ENCODE results near the gene AXIN2.

Gene AXIN2, protein sequence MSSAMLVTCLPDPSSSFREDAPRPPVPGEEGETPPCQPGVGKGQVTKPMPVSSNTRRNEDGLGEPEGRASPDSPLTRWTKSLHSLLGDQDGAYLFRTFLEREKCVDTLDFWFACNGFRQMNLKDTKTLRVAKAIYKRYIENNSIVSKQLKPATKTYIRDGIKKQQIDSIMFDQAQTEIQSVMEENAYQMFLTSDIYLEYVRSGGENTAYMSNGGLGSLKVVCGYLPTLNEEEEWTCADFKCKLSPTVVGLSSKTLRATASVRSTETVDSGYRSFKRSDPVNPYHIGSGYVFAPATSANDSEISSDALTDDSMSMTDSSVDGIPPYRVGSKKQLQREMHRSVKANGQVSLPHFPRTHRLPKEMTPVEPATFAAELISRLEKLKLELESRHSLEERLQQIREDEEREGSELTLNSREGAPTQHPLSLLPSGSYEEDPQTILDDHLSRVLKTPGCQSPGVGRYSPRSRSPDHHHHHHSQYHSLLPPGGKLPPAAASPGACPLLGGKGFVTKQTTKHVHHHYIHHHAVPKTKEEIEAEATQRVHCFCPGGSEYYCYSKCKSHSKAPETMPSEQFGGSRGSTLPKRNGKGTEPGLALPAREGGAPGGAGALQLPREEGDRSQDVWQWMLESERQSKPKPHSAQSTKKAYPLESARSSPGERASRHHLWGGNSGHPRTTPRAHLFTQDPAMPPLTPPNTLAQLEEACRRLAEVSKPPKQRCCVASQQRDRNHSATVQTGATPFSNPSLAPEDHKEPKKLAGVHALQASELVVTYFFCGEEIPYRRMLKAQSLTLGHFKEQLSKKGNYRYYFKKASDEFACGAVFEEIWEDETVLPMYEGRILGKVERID

DNA sequence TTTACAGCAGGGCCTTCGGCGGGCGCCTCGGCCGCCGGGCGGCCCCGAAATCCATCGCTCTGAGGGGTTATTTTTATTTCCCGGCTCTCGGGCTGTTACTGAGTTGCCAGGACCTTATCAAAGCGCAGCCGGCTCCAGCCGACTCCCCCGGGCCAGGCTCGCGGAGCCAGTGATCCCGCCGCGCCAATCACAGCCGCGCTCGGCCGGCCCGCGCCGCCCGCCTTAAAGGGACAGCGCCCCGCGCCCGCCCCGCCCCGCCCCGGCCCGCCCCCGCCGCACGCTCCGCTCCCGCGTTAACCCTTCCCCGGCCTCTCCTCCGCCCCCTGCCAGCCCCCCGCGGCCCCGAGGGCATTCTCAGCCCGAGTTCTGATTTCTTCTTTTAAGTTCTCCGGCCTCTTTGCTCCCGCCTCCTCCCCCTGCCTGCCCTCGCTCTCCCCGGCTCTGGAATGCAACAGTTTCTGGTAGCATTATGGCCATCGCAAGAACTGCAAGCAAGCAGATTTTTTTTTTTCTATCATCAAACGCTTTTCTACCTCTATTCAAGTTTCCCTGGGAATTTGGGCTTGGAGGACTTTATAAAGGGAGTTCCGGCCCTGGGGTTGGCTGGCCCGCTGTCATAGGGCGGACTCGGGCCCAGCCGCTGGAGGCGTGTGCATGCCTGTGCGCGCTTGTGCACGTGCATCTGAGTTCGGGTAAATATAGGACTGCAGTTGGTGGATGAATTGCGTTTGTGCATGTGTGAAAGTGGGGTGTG lies at the start of gene AXIN2:
TSS of gene AXIN2 (minus strand) at position 197 of the 754 bp plus-strand sequence. CDS start 3,028 bp downstream, outside the sequence.
- DNase-seq (ENCODE audit: low read depth in 4 of 4, low spot score in 1 of 4) = peak; percentile 59 to 83 (median 70)

DNA sequence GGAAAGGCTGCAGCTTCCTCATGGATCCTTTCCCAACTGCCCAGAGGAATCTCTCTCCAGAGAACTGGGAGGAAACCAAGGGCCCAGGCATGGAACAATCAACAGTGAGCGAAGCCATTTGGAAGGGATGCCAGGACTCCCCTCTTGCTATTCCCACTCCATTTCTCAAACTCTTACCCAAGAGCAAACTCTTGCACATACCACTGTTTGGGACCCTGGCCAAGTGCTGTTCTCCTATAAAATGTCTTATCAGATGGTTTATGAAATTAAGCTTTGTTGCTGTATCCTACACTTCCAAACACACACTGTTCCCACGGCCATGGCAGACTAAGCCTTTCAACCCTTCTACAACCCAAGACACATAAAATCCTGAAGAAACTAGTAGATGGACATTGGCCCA lies 48.3 kb upstream of the AXIN2 start:
- no peak for DNase-seq (ENCODE audit: low read depth in 4 of 4, low spot score in 1 of 4)

DNA sequence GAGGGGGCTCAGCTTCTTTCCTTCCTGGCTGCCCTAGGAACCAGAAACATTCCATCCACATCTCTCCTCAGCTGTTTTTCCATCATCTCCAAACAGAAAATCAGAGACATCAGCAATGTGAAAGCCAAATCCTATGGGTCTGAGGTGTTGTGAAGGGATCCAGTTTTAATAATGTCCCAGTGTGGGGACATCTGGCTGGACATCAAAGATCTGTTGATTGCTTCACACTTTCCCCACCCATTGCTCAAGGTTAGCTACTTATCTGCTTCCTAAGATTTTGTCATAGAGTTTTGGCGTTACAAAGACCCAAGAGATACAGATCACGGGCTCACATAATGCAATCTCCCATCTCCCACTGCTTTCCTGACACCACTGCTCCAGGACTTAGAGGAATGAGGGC lies 47.8 kb upstream of the AXIN2 start:
- DNase-seq (ENCODE audit: low read depth in 4 of 4, low spot score in 1 of 4) = no peak

DNA sequence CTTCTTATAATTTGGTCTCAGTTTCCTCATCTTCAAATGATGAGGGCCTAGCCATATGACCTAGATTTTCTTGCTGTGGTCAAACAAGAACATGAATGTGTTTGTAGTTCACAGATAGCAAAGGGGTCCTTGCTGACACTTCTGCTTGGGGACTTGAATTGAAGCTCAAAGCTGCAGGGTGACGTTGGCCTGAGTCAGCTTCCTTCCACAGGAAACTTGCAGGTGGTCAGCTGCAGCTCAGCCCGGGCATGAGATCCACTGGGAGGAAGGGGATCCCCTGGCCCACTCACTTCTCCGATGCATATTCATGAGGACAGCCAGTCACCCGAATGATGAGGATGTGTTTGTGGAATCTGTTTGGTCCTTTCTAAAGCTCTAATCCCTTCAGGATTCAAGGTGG lies 42.6 kb upstream of the AXIN2 start:
- DNase-seq (ENCODE audit: low read depth in 4 of 4, low spot score in 1 of 4) = no peak

DNA sequence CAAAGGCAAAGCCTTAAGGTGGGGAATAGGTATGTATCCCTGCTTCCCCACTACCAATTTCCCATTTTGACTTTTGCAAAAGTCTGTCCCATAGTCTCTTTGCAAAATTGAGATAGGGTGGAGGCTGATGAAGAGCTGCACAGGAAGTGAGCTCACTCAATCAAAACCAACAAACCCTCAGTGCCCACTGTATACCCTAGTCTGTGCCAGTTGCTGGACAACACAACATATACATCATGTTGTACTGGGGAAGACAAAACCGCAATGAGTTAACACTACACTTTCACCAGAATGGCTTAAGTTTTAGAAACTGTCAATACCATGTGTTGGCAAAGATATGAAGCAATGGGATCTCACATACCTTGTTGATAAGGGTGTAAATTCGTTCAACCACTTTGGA lies 40.4 kb upstream of the AXIN2 start:
- no peak for DNase-seq (ENCODE audit: low read depth in 4 of 4, low spot score in 1 of 4)

DNA sequence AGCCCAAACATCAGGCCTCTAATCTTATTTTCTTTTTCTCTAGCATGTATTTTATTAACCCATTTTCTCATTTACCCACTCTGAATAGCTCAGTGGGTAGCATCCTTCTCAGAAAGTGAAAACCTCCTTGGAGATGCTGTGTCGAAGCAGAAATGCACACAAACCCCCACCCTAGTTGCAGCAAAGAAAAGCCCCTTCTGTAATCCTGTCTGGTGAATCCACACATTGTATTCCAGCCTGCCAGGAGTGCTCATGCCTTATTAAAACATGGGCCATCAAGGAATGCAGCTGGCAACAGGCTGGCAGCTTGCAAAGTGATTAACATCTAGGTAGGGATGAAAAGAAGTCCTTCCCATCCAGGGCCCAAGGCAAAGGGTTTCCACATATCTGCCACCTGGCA lies 39.7 kb upstream of the AXIN2 start:
- DNase-seq (ENCODE audit: low read depth in 4 of 4, low spot score in 1 of 4) = no peak

DNA sequence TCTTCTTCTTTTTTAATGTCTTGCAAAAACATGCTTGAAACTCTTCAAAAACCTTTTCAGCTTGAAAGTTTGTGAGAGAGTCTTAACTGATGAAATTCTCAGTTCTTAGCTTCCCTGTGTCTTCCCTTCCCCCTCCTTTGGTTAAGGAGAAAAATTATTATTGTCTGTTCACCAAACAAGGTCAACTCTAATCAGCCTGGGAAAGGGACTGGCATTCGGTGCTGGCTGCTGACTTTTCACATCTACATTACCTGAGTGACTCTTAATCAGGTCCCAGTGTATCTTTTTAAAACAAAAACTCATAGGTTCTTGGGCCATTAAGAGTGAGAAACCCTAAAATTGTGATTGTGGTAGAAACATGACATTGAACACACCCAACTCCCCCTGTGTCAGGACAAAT lies 39.1 kb upstream of the AXIN2 start:
- DNase-seq (ENCODE audit: low read depth in 4 of 4, low spot score in 1 of 4) = no peak

DNA sequence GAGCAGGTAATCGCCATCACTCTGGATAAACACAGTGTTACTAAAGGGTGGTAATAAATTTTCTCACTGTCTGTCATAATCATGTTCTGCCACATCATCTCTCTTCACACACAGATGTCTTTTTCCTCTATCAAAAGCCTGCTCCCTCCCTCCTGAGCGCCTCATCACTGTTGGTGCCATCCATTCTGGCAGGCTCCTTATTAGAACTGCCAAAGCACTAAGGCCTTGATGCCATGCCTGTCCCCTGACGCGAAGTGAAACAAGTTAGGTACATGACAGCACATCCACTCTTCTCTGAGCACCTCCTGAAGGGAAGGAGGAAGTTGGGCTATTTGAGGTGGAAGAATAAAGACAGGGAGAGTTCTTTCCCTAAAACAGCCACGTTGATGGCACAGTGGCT lies 38.2 kb upstream of the AXIN2 start:
- no peak for DNase-seq (ENCODE audit: low read depth in 4 of 4, low spot score in 1 of 4)

DNA sequence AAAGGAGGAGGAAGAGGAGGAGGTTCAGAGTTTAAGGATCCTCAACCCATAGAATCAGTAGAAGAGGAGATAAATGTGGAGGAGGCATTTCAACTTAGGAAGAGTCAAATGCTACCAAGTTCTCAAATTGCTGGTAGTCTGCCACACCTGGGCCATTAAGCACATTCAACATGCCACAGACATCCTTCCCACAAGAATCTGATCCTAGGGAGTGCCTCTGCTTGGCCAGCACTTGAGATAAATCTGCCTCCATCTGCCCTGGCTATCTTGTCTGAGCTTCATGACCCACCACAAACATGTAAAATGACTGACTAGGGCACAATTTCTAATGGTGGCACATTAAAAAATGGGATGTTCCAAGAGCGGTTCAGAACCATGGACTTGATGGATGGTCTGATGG lies 37.3 kb upstream of the AXIN2 start:
- no peak for DNase-seq (ENCODE audit: low read depth in 4 of 4, low spot score in 1 of 4)

DNA sequence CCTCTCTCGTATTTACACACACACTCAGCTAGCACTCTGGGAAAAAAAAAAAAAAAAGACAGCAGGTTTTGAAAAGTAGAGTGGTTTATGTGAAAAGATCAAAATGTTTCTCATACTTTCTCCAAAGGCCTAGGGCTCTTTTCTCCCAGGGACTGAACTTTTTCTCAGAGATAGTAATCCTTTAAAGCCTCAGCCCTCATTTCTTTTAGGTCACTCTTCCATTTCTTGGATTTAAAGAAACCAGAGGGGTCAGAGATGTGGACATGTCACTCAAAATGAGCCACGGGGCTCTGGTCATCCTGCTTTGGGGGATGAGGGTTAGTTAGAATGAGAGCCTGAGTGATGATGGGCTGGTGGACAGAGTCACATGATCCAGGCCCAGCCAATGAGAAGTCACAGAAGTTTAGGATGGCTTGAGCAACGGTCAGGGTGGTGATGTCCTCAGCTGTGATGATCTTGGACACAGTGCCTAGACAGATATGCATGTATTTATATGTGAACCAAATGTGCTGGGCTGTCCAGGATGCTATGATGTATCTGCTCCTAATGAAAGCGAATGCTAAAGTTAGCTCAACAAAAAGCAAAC lies 33.7 kb upstream of the AXIN2 start:
- DNase-seq (ENCODE audit: low read depth in 4 of 4, low spot score in 1 of 4) = no peak

DNA sequence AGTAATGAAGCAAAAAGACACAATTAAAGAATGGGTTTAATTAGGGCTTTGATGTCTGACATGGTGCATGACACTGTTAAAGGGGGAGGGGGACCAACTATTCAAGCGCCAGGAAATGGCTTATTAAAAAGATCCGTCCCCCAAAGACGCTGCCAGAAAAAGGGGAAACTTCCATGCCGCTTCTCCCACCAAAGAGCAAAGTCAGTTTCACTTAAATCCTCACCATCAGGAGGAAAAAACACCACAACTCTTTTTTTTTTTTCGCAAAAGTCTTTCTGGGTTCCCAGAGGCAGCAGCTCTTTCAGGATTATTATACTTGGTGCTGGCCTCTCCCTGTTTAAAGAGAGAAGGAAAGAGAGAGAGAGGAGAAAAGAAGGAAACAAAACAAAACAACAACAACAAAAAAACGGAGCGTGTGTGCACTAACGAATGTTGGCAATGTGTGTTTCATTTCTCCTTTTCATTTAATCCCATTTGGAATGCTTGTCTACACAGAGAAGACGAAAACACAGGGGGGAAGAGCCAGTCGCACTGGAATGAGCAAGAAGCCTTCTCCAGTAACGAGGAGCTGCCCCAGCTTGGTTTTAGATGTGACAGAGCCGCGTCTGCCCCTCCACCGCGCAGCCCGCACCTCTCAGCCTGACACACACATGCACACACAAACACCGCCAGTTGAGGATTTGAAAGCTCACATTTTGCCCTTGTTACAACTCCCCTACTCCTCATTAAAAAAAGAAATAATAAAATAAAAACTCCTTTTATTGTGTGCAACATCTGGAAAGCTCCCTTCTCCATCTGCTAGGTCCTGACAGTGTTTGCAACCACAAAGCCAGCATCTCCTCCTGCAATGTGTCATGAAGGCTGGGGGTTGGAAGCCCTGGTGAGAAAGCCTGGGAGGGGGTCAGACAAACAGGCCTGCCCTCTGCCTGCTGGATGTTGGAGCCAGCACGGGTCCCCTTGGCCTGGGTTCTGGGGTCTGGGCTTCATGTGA lies 32.7 kb upstream of the AXIN2 start:
- no peak for DNase-seq (ENCODE audit: low read depth in 4 of 4, low spot score in 1 of 4)

DNA sequence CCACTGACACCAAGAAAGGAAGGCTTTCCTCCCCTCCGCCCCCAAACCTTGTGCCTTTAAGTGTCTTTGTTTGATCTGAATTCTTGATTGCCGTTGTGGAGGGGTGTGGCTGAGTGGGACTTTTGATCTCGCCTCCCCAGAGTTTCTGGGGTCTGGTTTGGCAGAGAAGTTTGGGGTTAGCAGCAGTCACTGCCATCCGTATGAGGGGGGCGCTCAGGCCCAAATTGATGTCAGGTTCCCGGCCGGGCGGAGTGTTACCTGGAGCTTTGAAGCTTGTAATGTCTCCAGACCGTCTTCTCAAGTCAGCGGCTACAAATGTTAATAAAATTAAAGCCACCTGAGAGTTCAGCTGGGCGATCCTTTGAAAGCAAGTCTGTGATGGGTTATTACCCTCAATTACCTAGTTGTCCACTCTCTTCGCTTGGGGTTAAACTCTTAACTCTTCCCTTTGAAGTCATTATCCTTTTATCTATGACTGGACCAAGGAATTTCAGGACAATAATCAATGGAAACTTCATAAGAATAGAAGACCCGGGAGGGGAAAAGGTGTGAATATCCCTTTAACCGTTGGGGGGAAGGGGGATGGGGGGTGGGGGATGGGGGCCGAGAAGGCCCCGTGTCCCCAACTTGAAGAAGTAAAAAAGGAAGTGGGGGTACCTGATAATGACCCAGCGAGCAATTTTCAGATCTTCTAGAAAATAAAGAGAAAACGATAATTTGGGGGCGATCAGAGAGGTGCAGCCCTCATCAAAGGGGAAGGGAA lies 31.8 kb upstream of the AXIN2 start:
- DNase-seq (ENCODE audit: low read depth in 4 of 4, low spot score in 1 of 4) = no peak

DNA sequence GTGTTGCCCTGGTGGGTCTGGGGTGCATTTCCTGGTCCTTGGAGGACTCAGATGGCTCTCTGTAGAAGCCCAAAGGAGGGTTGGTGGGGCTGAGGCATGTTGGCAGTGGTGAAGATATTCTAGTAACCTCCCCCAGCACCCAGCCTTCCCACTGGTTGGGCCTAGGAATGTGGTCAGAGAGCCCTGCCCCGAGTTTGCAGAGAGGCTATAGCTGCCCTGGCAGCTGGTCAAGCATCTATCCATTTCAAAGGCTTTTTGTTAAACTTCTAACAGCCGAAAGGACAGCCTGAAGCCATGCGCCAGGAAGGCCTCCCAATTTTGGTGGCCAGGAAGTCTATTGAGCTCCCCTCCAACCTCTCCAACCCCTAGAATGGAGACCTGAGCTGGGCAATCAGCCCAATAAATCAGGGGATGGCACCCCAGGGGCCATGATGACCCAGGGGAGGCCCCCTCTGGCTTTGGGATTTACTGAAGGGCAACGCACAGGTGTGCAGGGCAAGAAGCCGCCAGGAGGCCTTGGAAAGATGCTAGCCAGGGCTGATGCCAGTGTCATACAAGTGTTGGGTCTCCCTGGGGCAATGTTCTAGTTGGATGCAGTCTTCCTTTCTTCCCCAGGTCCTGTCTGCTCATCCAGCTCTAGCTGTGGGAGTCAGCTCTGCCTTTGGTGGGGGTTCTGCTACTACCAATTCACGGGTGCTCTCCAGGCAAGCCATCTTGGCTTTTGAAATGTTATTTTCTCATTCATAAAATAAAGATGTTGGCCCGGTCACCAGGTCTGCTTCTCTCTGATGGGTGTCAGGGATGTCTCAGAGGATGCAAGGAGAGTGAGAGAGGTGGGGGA lies 30.9 kb upstream of the AXIN2 start:
- DNase-seq (ENCODE audit: low read depth in 4 of 4, low spot score in 1 of 4) = no peak

DNA sequence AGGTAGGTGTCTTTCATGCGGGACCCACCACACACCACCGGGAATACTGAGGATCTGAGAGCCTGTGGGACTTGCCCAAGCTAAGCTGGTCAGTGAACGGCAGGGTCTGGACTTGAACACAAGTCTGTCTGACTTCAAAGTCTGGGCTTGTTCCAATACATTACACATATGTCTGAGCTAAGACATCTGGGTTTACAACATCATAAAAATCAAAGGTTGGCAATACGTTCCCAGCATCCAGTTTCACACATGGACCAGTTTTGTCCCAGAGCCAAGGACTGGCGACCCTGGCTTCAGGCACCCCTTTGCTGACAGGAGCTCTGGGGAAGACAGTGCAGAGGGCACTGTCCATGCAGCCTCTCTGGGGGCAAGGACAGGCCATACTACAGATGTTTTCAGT lies 27.9 kb upstream of the AXIN2 start:
- DNase-seq (ENCODE audit: low read depth in 4 of 4, low spot score in 1 of 4) = no peak

DNA sequence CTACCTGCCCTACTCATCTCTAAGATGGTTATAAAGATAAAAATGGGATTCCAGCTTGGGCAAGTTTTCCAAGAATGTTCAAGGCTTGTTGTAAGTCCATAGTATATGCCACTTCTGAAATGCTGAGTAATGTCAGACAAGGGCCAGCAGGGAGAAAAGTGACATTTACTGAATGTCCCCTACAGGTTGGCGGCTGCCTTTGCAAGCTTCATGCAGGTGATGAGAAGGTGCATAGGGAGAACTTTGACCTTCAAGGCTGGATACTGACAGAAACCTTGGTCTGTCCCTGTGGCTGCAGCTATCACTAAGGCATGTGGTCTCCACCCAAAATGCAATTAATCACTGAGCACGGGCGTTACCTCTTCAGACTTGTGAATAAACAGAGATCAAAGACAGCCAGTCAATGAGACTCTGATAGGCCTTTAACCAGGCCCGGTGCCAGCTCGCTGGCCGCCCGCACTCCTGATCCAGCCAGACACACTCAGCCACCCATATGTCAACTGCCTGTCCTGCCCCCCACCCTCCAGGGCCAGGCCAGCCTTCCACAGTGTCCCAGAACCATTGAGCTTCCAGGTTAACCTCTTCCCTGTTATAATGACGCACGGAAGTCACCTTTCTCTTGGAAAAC lies 26.8 kb upstream of the AXIN2 start:
- no peak for DNase-seq (ENCODE audit: low read depth in 4 of 4, low spot score in 1 of 4)

DNA sequence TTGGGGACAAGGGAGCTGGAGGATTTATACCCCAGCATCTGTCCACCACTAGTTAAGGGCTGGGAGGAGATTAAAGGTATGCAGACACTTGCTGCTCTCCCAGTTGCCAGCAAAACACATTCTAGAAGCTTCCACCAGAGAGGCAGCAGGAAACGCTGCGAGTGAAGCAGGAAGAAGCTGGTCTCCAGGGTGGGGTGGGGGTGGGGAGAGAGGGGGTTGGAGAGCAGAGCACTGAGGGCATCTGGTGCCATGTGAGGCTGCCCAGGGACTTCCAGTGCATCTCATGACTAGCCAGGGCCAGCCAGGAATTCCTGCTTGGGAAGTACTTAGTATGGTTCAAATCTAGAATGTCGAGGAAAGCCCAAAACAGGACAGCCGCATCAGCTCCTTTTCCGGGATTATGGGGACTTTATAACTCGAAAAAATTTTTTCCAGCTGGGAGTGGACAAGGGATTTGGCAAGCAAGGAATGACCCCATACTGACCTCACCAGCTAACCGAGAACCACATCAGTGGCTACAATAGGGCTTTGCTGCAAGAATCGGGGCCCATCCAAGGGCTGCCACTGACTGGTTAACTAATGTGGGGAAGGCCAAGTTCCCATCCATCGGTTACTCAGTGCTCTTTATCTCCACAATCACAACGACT lies 26.2 kb upstream of the AXIN2 start:
- DNase-seq (ENCODE audit: low read depth in 4 of 4, low spot score in 1 of 4) = no peak

DNA sequence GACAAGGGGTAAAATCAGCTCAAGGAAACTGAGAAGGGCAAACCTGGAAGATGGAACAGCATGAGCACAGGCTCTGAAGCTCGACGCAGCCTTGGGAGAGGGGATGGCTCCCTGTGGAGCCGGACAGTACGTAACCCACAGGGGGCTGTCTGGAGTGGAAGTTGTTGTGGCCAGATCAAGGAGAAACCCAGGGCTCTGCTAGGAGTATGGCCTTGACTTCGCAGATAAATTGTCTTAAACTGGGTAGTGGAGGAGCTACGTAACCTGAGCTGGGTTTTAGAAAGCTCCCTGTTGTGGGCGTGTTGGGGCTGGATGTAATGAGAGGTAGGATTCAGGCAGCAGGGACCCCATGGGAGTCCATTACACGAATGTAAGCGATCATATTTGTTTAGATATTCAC lies 25.5 kb upstream of the AXIN2 start:
- no peak for DNase-seq (ENCODE audit: low read depth in 4 of 4, low spot score in 1 of 4)
